Measurements from ENCODE around the gene UNC13B. TPM values are rescaled to one million over a fixed set of nuclear protein-coding genes. Genes with fewer than 3 reads are reported as not detected.

UNC13B gene
- 9.7 to 12.2 TPM (median 10.8 TPM) in 5 replicates for total RNA-seq (2022; extraction: Qiagen RNA extraction)

GRCh38 chr9:35161713-35162604 lies at the start of gene UNC13B:
UNC13B (plus strand) TSS chr9:35162009; CDS start chr9:35162284, 275 bp downstream.

GRCh38 chr9:35115680-35116538 lies 45.9 kb upstream of the UNC13B start, which contains the start of gene ATOSB:
ATOSB (minus strand) TSS chr9:35115862; CDS start chr9:35108274, 7,588 bp downstream.

Other genes with a start within 250 kb of the UNC13B start
- 0.07 to 0.19 TPM (median 0.13 TPM) in 5 replicates for gene PHF24, start 203.7 kb upstream of the UNC13B start, total RNA-seq (2022; extraction: Qiagen RNA extraction)
- 9.5 to 13.6 TPM (median 12.0 TPM) in 5 replicates for gene DNAJB5, start 172.3 kb upstream of the UNC13B start, total RNA-seq (2022; extraction: Qiagen RNA extraction)
- 259 to 281 TPM (median 276 TPM) in 5 replicates for gene VCP, start 89.4 kb upstream of the UNC13B start, total RNA-seq (2022; extraction: Qiagen RNA extraction)
- gene FANCG, start 82.1 kb upstream of the UNC13B start, total RNA-seq (2022; extraction: Qiagen RNA extraction) = 36.8 to 53.2 TPM (median 49.2 TPM) in 5 replicates
- gene PIGO, start 65.4 kb upstream of the UNC13B start, total RNA-seq (2022; extraction: Qiagen RNA extraction) = 40.4 to 52.7 TPM (median 49.8 TPM) in 5 replicates
- 220 to 269 TPM (median 247 TPM) in 5 replicates for gene STOML2, start 58.9 kb upstream of the UNC13B start, total RNA-seq (2022; extraction: Qiagen RNA extraction)
- 7.8 to 12.9 TPM (median 12.3 TPM) in 5 replicates for gene ATOSB, start 46.1 kb upstream of the UNC13B start, total RNA-seq (2022; extraction: Qiagen RNA extraction)

Measured in A549 treated with AZD2906 at 1 μM for 4 hours (cell line).